Fibroblast of villous mesenchyme (primary cell): ENCODE measurements around the gene MDM4. TPM values are rescaled to one million over a fixed set of nuclear protein-coding genes. Genes with fewer than 3 reads are reported as not detected.
"Not testable (repeated sequence)": the region's sequence is repeated elsewhere in the genome, so short reads cannot be mapped to it uniquely, and the experiment has no call there.

Experiments
- DNase-seq: peaks from one replicate; pipeline ENCODE4 v3.0.0-alpha.2; 2010; ENCODE audit warnings: low read depth
- H3K4me3 ChIP-seq: 2 replicates; pipeline ENCODE4 v1.5.1; 2011; ENCODE audit warnings: low read depth, mild to moderate bottlenecking, low read length
- total RNA-seq: library from RNA; depleted of rRNA; stranded (reverse); fragments of >200 nt; gene quantifications from 2 replicates; pipeline ENCODE4 v1.2.3, GENCODE V29; 2012
- TF ChIP-seq, protein P1 (sequence below): IDR thresholded peaks from 2 replicates; pipeline ENCODE4 v1.5.1; 2012; ENCODE audit warnings: low read depth, mild to moderate bottlenecking, low read length; ENCODE audit not compliant: insufficient read depth

Gene MDM4
- total RNA-seq, 1 donor: 32.4 TPM

DNA sequence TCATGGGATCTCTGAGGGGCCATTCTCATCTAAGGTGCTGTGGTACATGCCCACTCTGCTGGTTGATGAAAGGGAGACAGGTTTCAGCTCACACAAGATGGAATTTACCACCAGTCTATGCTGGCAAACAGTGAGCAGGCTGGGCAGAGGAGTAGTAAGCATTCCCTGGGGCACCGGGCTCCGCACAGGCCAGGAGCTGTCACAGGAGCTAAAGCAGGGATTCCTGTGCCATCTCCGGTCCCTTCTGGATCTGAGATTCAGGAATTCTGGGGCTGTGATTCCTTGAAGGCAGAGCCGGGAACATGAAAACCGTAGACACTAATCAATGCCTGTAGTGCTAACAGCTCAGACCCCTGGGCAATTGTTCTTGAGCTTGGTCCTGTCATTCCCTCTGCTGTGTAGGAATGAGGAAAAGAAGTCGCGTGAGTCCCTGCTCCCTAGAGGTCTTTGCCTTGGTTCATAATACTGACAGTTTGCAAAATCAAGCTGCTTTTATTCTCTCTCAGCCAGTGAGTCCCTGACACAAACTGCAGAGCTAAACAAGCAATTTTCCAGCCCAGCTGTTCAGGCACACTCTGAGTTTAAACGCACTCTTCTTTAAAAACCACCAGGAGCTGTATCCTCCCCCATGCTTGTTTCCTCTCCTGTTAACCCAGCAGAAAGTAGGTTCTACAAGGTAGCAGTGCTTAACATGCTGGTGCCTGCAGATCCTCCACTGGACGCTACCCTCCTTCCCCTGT lies 52.5 kb downstream of the MDM4 start:
- no peak overlapping the region for H3K4me3 ChIP-seq
- no peak for DNase-seq
- TF ChIP-seq, protein P1, sequence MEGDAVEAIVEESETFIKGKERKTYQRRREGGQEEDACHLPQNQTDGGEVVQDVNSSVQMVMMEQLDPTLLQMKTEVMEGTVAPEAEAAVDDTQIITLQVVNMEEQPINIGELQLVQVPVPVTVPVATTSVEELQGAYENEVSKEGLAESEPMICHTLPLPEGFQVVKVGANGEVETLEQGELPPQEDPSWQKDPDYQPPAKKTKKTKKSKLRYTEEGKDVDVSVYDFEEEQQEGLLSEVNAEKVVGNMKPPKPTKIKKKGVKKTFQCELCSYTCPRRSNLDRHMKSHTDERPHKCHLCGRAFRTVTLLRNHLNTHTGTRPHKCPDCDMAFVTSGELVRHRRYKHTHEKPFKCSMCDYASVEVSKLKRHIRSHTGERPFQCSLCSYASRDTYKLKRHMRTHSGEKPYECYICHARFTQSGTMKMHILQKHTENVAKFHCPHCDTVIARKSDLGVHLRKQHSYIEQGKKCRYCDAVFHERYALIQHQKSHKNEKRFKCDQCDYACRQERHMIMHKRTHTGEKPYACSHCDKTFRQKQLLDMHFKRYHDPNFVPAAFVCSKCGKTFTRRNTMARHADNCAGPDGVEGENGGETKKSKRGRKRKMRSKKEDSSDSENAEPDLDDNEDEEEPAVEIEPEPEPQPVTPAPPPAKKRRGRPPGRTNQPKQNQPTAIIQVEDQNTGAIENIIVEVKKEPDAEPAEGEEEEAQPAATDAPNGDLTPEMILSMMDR: no peak

DNA sequence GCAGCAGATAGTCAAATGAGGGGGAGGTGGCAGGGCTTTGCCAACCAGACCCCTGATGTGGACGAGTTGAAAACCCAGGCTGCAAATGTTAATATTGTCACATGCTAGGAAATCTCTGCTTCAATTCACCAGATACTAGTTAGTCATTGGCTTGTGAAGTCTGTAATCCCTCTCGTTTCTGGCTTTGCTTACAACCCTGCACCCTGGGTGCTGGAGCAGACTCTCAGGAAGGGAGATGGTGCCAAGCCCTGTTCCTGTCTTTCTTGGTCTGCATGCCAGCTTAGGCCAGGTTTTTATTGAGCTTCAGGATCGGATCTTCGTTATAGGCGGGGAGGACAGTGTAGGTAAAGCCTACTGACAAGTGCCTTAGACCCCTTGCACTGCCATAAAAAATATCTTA lies 53.3 kb downstream of the MDM4 start:
- DNase-seq: no peak
- TF ChIP-seq, protein P1: no peak
- H3K4me3 ChIP-seq: no peak overlapping the region

DNA sequence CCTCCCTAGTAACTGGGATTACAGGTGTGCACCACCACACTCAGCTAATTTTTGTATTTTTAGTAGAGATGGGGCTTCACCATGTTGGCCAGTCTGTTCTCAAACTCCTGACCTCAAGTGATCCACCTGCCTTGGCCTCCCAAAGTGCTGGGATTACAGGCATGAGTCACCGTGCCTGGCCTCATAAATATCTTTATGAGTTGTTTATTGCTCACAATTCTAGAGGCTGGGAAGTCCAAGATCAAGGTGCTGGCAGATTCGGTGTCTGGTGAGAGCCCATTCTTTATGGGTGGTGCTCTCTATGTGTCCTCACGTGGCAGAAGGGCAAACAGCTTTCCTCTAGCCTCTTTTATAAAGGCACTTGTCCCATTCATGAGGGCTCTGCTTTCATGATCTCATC lies 53.8 kb downstream of the MDM4 start:
- not testable (repeated sequence) for DNase-seq, H3K4me3 ChIP-seq

DNA sequence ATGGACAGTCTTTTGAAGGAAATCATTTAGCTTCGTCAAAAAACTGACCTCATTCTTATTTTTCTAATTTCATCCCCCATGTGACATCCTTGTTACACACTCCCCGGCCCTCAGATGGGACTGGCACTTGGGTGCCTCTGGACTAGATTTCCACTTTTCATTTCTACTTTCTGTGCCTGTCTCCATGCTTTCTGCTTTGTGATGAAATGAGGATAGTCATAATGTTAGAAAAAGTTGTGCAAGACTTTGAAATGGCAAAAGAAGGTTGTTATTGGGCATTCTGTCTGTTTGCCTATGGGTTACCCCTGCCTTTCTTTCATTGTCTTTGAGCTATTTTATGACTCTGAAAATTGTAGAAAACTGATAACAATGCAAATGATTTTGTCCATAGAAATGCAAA lies 54.9 kb downstream of the MDM4 start:
- DNase-seq: no peak
- no peak overlapping the region for H3K4me3 ChIP-seq

DNA sequence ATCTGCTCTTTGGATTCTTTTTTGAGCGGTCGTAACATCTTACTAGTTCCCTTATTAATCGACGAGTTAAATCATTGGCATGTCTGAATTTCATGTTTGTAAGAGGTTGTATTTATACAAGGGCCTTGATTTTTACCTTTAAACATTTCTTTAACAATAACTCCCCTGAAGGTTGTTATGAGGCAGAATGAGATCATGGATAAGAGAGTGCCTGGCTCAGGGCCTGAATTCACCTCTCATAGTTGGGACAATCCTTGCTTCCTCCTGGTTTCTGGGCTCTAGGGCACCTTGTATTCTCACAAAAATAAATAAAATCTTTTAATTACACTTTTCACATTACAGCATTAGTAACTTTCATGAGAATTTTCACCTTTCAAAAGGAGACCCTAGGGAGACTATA lies 55.4 kb downstream of the MDM4 start:
- H3K4me3 ChIP-seq: no peak overlapping the region
- DNase-seq: no peak

More for the DNA sequence above, 54.9 kb downstream of the MDM4 start:
- TF ChIP-seq, protein P1: no peak

DNA sequence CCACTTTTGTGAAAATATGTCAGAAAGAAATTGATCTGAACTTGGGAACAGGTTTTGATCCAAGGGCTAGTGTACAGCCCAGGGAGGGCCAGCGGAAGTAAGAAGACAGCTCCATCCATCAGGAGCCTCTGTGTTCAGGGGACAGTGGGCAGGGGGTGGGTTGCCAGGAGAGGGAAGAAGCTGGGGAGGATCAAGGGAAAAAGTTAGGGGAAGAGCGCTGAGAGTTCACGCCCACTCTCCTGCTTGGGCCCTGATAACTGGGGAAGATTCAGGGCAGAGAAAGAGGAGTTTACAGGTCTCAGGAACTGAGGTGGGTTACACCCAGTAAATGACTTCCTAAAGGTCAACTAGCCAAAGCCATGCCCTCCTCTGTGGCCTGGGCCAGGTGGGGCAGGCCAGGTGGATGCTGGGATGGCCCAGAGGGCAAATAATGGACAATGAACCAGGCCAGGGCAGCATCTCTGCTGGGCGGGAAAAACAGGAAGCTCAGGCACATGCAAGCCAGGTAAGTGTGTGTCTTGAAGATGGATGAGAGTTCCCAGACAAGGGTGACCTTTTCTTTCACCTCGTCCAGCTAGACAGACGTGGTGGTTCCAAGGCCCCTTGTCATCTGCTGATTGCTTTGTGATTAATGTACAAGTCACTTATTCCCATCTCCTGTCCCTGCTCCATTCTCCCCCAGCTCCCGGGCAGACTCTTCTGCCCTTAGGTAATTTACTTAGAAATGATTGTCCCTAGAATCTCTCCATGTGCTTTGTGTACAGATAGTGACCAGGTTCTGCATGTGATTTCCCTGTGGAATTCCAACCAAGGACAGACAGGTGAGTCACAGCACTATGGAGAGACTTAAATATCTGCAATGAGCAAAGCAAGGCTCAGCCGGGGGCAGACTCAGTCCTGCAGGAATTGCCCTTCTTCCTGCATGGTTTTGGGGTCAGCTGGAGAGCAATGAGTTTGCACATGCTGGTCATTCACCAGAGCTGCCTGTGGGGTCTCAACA lies 57.0 kb downstream of the MDM4 start:
- no peak for DNase-seq
- TF ChIP-seq, protein P1: no peak
- no peak overlapping the region for H3K4me3 ChIP-seq

More for the DNA sequence above, 55.4 kb downstream of the MDM4 start:
- TF ChIP-seq, protein P1: no peak

DNA sequence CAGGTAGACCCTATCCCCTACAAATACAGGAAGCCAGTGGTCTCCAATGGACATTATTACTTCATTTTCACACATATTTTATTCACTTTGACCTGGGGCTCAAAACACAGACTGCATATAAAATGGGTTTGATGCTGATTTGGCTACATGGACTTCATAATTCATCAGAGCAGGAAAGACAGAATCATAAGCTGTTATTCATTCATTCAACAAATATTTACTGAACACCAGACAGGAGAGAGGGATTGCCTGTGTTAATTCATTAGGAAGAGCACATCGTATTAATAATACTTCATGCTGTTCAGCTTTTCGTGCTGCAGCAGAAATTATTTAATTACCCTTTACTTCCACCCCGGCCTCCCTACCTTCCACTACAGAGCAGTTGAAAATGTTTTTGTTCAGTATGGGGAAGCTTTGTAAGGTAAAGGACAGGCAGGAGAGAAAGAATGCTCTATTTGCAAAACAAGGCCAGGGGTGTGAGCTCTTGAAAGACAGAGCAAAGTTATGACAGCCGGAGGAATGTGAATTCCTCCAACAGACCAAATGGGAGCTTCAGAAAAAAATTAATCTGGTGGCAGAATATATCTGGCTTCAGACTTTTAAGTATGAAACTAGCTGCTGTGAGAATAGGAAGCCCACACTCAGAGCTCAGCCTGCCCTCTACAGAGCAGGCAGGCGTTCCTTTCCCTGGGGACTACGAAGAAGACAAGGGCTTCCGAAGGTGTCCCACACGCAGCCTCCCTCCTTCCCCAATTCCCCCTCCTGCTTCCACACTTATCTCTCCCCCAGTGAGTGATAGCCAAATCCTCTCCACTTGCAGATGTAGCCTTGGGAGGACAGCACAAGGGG lies 58.0 kb downstream of the MDM4 start:
- no peak overlapping the region for H3K4me3 ChIP-seq
- peak; percentile 19 for DNase-seq
- TF ChIP-seq, protein P1: no peak
